Measurements from ENCODE around the gene SLC9C1.

The SLC9C1 gene

GRCh38 chr3:112111785-112112402 lies 182.1 kb downstream of the SLC9C1 start:
- DNase-seq (ENCODE audit: low read depth) = peak; percentile 65

- no peak for DNase-seq (ENCODE audit: low read depth)
These were observed 184.7 kb downstream of the SLC9C1 start for GRCh38 chr3:112109322-112109721.

GRCh38 chr3:112104774-112105173 lies 189.2 kb downstream of the SLC9C1 start:
- no peak for DNase-seq (ENCODE audit: low read depth)

- DNase-seq (ENCODE audit: low read depth) = no peak
These were observed 192.1 kb downstream of the SLC9C1 start for GRCh38 chr3:112101916-112102315.

- peak; percentile 93 for DNase-seq (ENCODE audit: low read depth)
These were observed 196.6 kb downstream of the SLC9C1 start for GRCh38 chr3:112097378-112097777.

GRCh38 chr3:112096176-112096575 lies 197.8 kb downstream of the SLC9C1 start:
- DNase-seq (ENCODE audit: low read depth) = no peak

- no peak for DNase-seq (ENCODE audit: low read depth)
These were observed 198.3 kb downstream of the SLC9C1 start for GRCh38 chr3:112095731-112096130.

- no peak for DNase-seq (ENCODE audit: low read depth)
These were observed 200.9 kb downstream of the SLC9C1 start for GRCh38 chr3:112093180-112093522.

- DNase-seq (ENCODE audit: low read depth) = no peak
These were observed 201.4 kb downstream of the SLC9C1 start for GRCh38 chr3:112092496-112093179.

- no peak for DNase-seq (ENCODE audit: low read depth)
These were observed 203.0 kb downstream of the SLC9C1 start for GRCh38 chr3:112090887-112091586.

All from fibroblast of the conjunctiva (primary cell).